ENCODE data around the gene LCOR.
A peak's percentile ranks its signal among the peaks of the same experiment; 100 is the strongest.

LCOR gene

DNA sequence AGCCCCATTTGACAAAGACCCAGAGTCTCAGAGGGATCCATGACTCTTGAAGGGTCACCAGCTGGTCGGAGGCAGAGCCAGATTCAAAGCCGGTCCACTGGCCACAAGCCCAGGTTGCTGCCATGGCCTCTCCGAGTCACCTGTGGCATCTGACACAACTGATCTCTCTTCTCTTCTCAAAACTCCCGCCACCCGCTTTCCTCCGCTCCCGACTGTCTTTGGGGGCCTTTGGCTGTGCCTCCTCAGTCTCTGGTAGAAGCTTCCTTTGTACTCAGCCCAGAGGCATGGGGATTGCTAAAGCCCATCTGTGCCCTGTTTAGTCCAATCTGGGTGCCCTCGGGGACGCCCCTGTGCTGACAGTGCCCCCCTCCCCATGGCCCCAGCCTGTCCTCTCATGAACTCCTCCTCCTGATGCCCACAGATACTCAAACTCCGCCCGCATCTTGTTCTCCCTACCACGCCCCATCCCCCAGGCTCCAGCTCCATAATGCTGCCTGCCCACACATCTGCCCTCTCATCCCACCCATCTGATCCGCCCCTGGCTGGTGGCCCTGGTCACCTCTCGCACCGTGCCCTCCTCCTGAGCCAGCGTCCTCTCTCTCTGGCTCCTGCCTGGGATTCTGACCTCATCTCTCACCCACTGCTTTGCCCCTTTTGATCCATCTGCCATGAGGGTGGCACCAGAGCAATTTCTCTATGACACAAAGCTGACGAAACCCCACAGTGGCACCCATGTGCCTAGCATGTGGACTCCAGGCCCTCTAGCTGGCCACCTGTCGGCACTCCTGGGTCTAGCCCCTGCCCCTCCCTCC, 203.1 kb downstream of the LCOR start:
- no peak for DNase-seq (ENCODE audit: low spot score)

DNA sequence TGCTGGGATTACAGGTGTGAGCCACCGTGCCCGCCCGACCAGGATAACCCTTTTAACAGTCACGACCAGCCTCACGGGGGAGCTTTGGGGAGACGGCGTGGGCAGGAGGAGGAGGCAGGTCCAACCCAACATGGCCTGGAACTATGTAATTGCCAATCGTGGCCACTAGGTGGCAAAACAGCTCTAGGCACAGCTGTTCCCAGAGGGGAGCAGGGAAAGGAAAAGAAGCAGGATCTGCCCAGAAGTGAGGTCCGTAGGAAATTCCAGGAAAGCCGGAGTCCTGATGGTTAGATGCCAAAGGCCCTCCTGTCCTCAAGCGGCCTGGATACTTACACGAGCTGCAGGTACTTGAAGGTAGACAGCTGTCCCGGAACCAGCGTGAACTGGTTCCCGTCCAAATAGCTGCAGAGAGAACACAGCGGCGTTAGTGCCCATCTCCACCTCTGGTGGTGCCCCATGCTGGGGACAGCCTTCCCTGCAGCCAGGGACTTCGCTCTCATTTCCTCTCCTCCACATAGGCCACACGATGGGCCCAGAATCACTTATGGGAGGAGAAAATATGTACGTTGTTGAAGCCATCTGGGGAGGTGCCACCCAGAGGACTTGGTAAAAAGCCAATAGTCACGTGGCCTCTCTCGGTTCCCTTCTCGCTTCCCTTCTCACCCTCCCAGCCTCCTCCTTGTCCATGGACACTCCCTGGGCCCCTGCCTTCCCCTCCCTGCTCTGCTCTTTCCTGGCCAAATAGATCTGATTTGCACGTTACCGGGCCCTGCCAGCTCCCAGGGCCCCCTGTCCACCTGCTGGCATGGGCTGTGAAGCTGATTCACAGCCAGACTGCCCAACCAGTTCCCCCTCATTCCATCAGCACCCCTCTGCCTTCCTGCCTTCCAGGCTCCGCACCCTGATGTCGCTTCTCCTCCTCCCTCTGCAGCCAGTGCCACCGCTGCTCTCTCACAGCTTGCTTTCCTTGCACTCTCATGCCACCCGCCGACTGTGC, 205.6 kb downstream of the LCOR start:
- DNase-seq (ENCODE audit: low spot score), result peak; percentile 53

DNA sequence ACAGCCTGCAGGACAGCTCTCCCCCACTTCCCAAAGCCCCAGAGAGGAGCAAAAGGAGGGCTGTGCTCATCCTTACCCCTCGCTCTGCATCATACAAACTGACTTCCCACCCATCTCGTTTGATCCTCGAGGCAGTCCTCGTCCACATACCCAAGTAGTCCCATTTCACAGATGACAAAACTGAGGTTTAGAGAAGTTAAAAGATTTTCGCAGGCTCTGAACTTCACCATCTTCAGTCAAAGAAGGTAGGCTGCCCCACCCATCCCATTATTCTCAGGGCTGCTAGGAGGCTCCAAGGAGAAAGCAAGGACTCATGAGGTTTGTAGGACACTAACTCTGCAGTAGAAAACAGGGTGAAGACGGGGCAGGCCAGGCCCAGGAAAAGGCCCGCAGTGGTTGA, 206.6 kb downstream of the LCOR start:
- no peak for DNase-seq (ENCODE audit: low spot score)

DNA sequence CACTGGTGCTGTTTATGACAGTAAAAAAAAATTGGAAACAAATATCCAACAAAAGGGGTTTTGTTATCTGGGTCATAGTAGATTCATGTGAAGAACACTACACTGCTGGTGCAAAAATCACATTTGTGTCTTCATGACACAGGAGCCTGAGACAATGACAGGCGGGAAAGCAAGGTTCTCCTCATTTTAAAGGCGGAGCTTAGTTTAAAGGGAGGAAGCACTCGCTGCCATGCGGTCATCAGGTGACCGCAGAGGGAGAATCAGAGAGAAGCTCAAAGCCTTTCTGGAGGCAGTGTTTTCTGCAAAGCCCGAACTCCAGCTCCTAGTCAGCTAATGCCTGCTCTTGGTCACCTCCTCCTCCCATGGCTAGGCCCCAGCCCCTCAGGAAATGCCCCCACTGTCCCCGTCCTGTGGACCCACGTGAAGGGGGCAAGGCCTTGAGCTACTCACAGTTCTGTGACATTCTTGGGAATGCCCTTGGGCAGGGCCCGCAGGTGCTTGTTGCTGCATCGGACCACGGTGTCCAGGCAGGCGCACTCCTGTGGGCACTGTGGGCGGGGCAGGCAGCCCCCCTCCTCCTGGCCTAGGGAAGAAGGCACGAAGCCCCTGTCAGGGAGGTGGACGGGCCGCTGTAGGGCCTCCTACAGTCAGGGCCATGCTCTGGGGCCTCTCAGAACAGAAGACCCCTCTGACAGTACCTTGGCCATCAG, 207.6 kb downstream of the LCOR start:
- DNase-seq (ENCODE audit: low spot score), result no peak

DNA sequence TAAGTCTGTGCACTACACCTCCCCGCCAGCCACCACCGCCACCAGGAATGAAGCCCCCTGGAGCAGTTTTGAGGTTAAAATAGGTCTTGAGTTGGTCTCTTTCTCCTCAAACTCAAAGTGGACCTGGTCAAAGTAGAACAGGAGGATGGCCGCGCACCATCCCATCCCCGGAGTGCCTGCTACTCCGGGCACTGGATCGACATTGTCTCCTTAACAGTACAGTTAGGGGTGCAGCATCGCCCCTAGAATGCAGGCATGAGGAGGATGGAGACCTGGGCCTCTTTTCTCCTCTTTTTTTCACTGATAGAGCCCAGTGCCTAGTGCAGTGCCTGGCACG, 208.1 kb downstream of the LCOR start:
- DNase-seq (ENCODE audit: low spot score), result no peak

DNA sequence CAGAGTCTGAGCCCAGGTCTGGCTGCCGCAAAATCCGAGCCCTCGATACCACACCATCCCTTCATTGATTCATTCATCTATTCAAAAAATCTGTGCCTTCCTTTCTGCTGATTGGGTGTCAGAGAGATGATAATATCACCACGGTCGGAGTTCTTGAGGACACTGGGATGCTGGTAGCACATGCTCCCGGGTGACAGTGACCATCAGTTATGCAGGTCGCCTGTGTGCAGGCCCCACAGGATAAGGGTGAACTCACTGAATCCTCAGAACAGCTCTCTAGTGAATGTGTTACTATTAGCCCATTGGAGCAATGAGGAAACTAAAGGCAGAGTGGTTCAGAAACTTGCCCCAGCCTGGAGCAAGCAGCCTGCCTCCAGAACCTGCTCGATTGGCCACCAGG, 208.6 kb downstream of the LCOR start:
- no peak for DNase-seq (ENCODE audit: low spot score)

DNA sequence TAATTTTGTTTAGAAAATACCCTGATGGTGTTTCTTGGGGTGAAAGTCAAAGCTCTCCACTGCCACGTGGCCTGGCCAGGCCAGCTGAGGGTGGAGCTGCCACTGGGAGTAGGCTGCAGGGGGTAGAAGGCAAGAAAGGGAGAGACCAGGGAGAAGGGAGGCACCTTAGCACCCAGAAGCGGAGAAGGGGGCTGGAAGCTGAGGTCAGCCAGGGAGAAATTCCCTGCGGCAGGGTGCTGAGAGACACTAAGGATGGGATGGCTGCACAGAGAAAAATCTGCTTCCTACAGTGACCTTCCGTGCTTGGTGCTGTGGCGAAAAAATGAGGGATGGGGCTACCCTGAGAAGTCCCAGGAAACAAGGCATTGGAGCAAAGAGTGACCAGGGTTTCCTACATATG, 210.0 kb downstream of the LCOR start:
- no peak for DNase-seq (ENCODE audit: low spot score)

DNA sequence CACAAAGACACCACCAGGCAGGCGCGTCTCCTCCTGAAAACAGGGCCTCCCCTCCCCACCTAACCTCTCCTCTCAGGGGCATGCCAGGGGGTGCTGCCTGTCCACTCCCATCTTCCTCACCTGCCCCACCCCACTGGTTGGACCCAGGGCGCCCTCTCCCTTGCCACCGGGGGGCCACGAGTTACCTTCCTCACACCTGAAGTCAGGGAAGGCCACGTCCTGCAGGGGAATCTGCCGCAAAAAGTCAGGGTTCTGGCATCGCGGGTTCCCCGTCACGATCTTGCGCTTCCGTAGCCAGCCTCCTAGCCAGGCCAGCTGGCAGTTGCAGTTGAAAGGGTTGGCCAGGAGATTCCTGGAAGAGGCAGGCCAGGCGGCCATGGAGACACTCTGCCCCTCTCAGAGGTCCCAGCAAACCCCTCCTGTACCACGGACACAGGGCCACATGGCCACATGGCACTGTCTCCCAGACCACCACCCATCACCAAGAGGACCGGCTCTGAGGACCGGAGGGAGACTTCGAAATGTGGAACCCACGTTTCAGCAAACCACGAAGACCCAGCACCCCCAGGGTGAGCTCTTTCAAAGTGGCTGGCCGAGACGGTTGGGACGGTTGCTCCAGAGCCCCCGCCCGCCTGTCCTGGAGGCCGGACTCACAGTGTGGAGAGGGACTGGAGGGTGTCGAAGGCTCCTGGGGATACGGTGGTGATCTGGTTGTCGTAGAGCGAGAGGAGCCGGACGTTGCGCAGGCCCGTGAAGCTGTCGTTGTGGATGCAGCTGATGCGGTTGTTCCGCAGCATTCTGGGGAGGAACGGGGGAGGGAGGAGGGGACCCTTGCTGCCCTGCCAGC, 210.8 kb downstream of the LCOR start:
- no peak for DNase-seq (ENCODE audit: low spot score)

DNA sequence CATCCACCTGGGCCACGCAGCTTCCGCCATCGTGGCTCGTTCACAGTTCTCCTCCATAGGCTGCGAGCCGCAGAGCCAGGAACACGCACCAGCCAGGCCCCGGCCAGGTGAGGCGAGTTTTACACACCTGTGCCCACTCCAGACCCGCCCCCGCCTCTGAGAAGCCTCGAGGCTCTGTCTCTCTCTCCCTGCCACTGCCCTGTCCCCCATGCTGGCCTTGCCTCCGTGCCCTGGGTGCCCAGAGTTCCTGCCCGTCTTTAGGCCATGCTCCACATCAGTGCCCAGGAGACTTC, 211.4 kb downstream of the LCOR start:
- no peak for DNase-seq (ENCODE audit: low spot score)
